Gastrocnemius medialis (tissue), 4 donors: Measurements from ENCODE around the gene SPTBN5. TPM values are rescaled to one million over a fixed set of nuclear protein-coding genes. Genes with fewer than 3 reads are reported as not detected.

Experiments used
- ATAC-seq, 2 donors: fragments of 150-250 bp; one replicate each; pipeline ENCODE4 v1.9.1; 2016
- DNase-seq, 2 donors: peaks; one replicate each; pipeline ENCODE4 v3.0.0-alpha.2; 2019
- H3K27ac ChIP-seq, 4 donors: fragments of 200-600 bp; sonication (generic); 1 replicate in 1 of 4; 2 replicates in 3 of 4; pipeline ENCODE4 v1.5.1; 2016 to 2018; ENCODE audit warnings: mild to moderate bottlenecking in 2 of 4, moderate library complexity in 1 of 4
- H3K27me3 ChIP-seq, 3 donors: fragments of 200-600 bp; sonication (generic) in 2 of 3; 1 replicate in 1 of 3; 2 replicates in 2 of 3; pipeline versions ENCODE4 v1.5.1 to v1.6.0; 2016 to 2019; ENCODE audit warnings: mild to moderate bottlenecking in 1 of 3, moderate library complexity in 1 of 3
- H3K36me3 ChIP-seq, 2 donors: fragments of 200-600 bp; sonication (generic) in 1 of 2; one replicate each; pipeline ENCODE4 v1.5.1; 2017 to 2018
- H3K4me1 ChIP-seq, 2 donors: fragments of 200-600 bp; sonication (generic) in 1 of 2; one replicate each; pipeline ENCODE4 v1.5.1; 2016 to 2017; ENCODE audit warnings: mild to moderate bottlenecking in 2 of 2
- H3K4me3 ChIP-seq, 4 donors: fragments of 200-600 bp; sonication (generic) in 3 of 4; 1 replicate in 1 of 4; 2 replicates in 3 of 4; pipeline ENCODE4 v1.5.1; 2016 to 2019; ENCODE audit warnings: mild to moderate bottlenecking in 2 of 4
- H3K9me3 ChIP-seq, 3 donors: fragments of 200-600 bp; sonication (generic) in 2 of 3; 1 replicate in 1 of 3; 2 replicates in 2 of 3; pipeline ENCODE4 v1.5.1; 2016 to 2019
- POLR2A ChIP-seq, 2 donors: fragments of 450-650 bp; IDR thresholded peaks; one replicate each; pipeline ENCODE4 v1.6.1; 2017; ENCODE audit warnings: antibody characterized with exemption in 2 of 2, mild to moderate bottlenecking in 2 of 2, moderate library complexity in 2 of 2
- in situ Hi-C, 4 donors: fragments of 200-750 bp; cut with MboI; loops; one replicate each; pipeline versions ENCODE4 v1.15.0 to v1.8.0; 2017; ENCODE audit warnings: low sequenced_read_pairs in 4 of 4
- intact Hi-C: fragments of 100-400 bp; cut with DNase I; formaldehyde crosslinking; loops from one replicate; pipeline ENCODE4 v1.15.1; 2023; ENCODE audit warnings: low total_unique reads
- total RNA-seq, 4 donors: library from RNA; depleted of rRNA; stranded (reverse); fragments of >200 nt; gene quantifications; one replicate each; pipeline versions ENCODE4 v1.1.0 to v1.2.3, GENCODE V29; 2016
- TF ChIP-seq, protein P1 (sequence below), 5 experiments: fragments of 450-650 bp in 3 of 5; fragments of 200-600 bp in 2 of 5; sonication (generic) in 2 of 5; IDR thresholded peaks in 4 of 5; conservative IDR thresholded peaks in 1 of 5; 1 replicate in 4 of 5; 2 replicates in 1 of 5; pipeline ENCODE4 v1.5.1; 2016 to 2019; ENCODE audit warnings: antibody characterized with exemption in 5 of 5, mild to moderate bottlenecking in 3 of 5, moderate library complexity in 3 of 5

The SPTBN5 gene
- total RNA-seq, 4 donors from 2014 or later = 0.03 to 0.05 (median 0.04) TPM; not detected in 1

- H3K27ac ChIP-seq = peak overlapping the region; percentile 18 to 69 (median 66)
- H3K9me3 ChIP-seq = no peaks in the 10 kb centered on the region
- intact Hi-C loops (no loop called here), in situ Hi-C loops (no loop called here)
- TF ChIP-seq, protein P1, sequence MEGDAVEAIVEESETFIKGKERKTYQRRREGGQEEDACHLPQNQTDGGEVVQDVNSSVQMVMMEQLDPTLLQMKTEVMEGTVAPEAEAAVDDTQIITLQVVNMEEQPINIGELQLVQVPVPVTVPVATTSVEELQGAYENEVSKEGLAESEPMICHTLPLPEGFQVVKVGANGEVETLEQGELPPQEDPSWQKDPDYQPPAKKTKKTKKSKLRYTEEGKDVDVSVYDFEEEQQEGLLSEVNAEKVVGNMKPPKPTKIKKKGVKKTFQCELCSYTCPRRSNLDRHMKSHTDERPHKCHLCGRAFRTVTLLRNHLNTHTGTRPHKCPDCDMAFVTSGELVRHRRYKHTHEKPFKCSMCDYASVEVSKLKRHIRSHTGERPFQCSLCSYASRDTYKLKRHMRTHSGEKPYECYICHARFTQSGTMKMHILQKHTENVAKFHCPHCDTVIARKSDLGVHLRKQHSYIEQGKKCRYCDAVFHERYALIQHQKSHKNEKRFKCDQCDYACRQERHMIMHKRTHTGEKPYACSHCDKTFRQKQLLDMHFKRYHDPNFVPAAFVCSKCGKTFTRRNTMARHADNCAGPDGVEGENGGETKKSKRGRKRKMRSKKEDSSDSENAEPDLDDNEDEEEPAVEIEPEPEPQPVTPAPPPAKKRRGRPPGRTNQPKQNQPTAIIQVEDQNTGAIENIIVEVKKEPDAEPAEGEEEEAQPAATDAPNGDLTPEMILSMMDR (IDR thresholded peaks at IDR 0.05 in 4 of 5, conservative IDR thresholded peaks at IDR 0.05 in 1 of 5) = no peak
- no peak for TF ChIP-seq POLR2A (IDR thresholded peaks at IDR 0.05)
- no peak for ATAC-seq
- H3K4me1 ChIP-seq = peaks cover 6 to 34% of the 10 kb centered on the region in 2 donors
- no peak overlapping the region for H3K4me3 ChIP-seq
- DNase-seq = no peak
- H3K36me3 ChIP-seq = no peaks in the 10 kb centered on the region
- H3K27me3 ChIP-seq = no peaks in the 10 kb centered on the region
Measured at GRCh38 chr15:41935566-41936020, 41.7 kb upstream of the SPTBN5 start.

DNA sequence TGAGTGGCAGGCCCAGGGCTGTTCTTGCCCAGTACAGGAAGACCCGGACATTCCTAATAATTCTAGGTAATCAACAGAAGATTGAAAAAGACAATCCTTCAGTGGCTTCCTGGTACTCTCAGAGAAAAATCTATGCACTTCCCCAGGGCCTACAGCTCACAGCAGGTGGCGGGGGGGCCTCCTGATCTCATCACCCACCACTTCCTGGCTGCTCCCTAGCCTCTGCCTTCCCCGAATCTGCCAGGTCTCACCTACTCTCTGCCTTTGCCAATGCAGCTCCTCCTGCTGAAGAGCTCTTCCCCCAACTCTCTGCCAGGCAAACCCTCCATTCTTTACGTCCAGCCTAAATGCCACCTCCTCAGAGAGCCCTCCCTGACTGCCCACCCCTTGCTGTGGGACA is 41.0 kb upstream of the SPTBN5 start:
- TF ChIP-seq, protein P1 (IDR thresholded peaks at IDR 0.05 in 4 of 5, conservative IDR thresholded peaks at IDR 0.05 in 1 of 5) = no peak
- TF ChIP-seq POLR2A (IDR thresholded peaks at IDR 0.05) = no peak
- Histone ChIP-seq H3K9me3 (no peaks in the 10 kb centered on the region), H3K27me3 (no peaks in the 10 kb centered on the region), H3K4me3 (no peak overlapping the region), H3K4me1 (peaks cover 13 to 41% of the 10 kb centered on the region in 2 donors), H3K36me3 (no peaks in the 10 kb centered on the region), H3K27ac (peak overlapping the region; percentile 43 to 69 (median 66))
- in situ Hi-C loops = no loop called here
- ATAC-seq (no peak), DNase-seq (no peak)
- intact Hi-C loops = no loop called here

- in situ Hi-C loops (no loop called here), intact Hi-C loops (no loop called here)
- Histone ChIP-seq H3K4me3 (no peak overlapping the region), H3K4me1 (peaks cover 20 to 51% of the 10 kb centered on the region in 2 donors), H3K27ac (peak overlapping the region; percentile 43 to 69 (median 66)), H3K36me3 (no peaks in the 10 kb centered on the region), H3K9me3 (no peaks in the 10 kb centered on the region), H3K27me3 (no peaks in the 10 kb centered on the region)
- DNase-seq (no peak), ATAC-seq (no peak)
- TF ChIP-seq, protein P1 (IDR thresholded peaks at IDR 0.05 in 4 of 5, conservative IDR thresholded peaks at IDR 0.05 in 1 of 5) = no peak
- TF ChIP-seq POLR2A (IDR thresholded peaks at IDR 0.05) = no peak
Measured at GRCh38 chr15:41933771-41934170, 39.9 kb upstream of the SPTBN5 start.

- in situ Hi-C loops (no loop called here), intact Hi-C loops (no loop called here)
- no peaks in the 10 kb centered on the region for H3K9me3 ChIP-seq
- TF ChIP-seq POLR2A (IDR thresholded peaks at IDR 0.05) = no peak
- TF ChIP-seq, protein P1 (IDR thresholded peaks at IDR 0.05 in 4 of 5, conservative IDR thresholded peaks at IDR 0.05 in 1 of 5) = no peak
- H3K4me1 ChIP-seq = peaks cover 24 to 53% of the 10 kb centered on the region in 2 donors
- H3K4me3 ChIP-seq = no peak overlapping the region
- DNase-seq (no peak), ATAC-seq (no peak)
- no peaks in the 10 kb centered on the region for H3K36me3 ChIP-seq
- no peaks in the 10 kb centered on the region for H3K27me3 ChIP-seq
- H3K27ac ChIP-seq = peak overlapping the region in 3 of 4 donors; percentile 62 to 69 (median 69)
Measured at GRCh38 chr15:41933326-41933725, 39.5 kb upstream of the SPTBN5 start.
